ENCODE data around the gene MAP2K1. TPM values are rescaled to one million over a fixed set of nuclear protein-coding genes. Genes with fewer than 3 reads are reported as not detected.

MAP2K1 gene
- total RNA-seq, 1 donor from 2014 or later = 21.2 TPM

GRCh38 chr15:66387163-66388042 is 691 bp downstream of the MAP2K1 start:
- Histone ChIP-seq H3K36me3 (no peaks in the 10 kb centered on the region), H3K27ac (peak overlapping the region; percentile 88 to 99), H3K9me3 (no peaks in the 10 kb centered on the region), H3K4me3 (peak overlapping the region; percentile 53 to 99), H3K4me1 (peaks cover 6 to 12% of the 10 kb centered on the region in 2 donors), H3K27me3 (no peaks in the 10 kb centered on the region)
- DNase-seq (ENCODE audit: low spot score in 2 of 2) = peak; percentile 30 to 81
- TF ChIP-seq CTCF (IDR thresholded peaks at IDR 0.05) = peak in 2 of 3 experiments; percentile 3 to 20
- intact Hi-C loops (cut with DNase I) = loop anchor here (2.0 to 10.0 kb wide), 2 partner anchors 117 to 467 kb away; partner anchors contain the start of genes RPL4 and ZWILCH

GRCh38 chr15:66388043-66388363 is 1.3 kb downstream of the MAP2K1 start:
- Histone ChIP-seq H3K4me1 (peaks cover 6 to 12% of the 10 kb centered on the region in 2 donors), H3K27me3 (no peaks in the 10 kb centered on the region), H3K4me3 (peak overlapping the region; percentile 53 to 99), H3K27ac (peak overlapping the region; percentile 88 to 99), H3K9me3 (no peaks in the 10 kb centered on the region), H3K36me3 (no peaks in the 10 kb centered on the region)
- no peak for DNase-seq (ENCODE audit: low spot score in 2 of 2)
- TF ChIP-seq CTCF (IDR thresholded peaks at IDR 0.05) = peak in 1 of 3 experiments; percentile 2
- intact Hi-C loops (cut with DNase I) = loop anchor here (10.0 kb wide), 1 partner anchor 467 kb away; no protein-coding TSS in a partner anchor

- no peak for TF ChIP-seq CTCF (IDR thresholded peaks at IDR 0.05)
- no peaks in the 10 kb centered on the region for H3K9me3 ChIP-seq
- peaks cover 6 to 12% of the 10 kb centered on the region in 2 donors for H3K4me1 ChIP-seq
- H3K27me3 ChIP-seq = no peaks in the 10 kb centered on the region
- H3K36me3 ChIP-seq = no peaks in the 10 kb centered on the region
- intact Hi-C loops (cut with DNase I) = loop anchor here (10.0 kb wide), 1 partner anchor 466 kb away; no protein-coding TSS in a partner anchor
- H3K4me3 ChIP-seq = peak overlapping the region in 1 of 2 donors; percentile 99
- no peak overlapping the region for H3K27ac ChIP-seq
- no peak for DNase-seq (ENCODE audit: low spot score in 2 of 2)
Observed at GRCh38 chr15:66388576-66388975, 1.9 kb downstream of the MAP2K1 start.

DNA sequence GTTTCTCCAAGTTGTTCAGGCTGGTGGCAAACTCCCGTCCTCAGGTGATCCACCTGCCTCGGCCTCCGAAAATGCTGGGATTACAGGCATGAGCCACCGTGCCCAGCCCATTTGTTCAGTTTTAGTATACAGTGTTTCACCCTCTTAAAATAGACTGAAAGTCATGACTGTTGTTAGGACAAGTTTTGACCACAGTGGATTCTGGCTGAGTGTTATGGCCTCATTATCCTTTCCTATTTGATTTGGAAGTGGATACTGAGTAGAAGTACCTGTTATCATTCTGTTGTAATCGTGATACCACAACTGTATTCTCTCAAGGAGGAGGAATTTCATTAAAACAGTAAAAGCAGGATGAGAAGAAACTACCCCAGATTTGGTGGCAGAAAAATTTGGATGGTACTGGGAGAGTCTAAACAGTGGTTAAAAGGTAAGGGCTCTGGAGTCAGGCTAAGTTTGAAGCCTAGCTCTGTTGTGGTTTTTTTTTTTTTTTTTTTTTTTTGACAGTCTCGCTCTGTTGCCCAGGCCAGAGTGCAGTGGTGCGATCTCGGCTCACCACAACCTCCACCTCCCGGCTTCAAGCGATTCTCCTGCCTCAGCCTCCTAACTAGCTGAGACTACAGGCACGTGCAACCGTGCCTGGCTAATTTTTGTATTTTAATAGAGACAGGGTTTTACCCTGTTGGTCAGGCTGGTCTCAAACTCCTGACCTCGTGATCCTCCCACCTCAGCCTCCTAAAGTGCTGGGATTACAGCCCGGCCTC is 2.6 kb downstream of the MAP2K1 start:
- no peak for TF ChIP-seq CTCF (IDR thresholded peaks at IDR 0.05)
- peaks cover 6 to 12% of the 10 kb centered on the region in 2 donors for H3K4me1 ChIP-seq
- intact Hi-C loops (cut with DNase I) = loop anchor here (10.0 kb wide), 1 partner anchor 466 kb away; no protein-coding TSS in a partner anchor

DNA sequence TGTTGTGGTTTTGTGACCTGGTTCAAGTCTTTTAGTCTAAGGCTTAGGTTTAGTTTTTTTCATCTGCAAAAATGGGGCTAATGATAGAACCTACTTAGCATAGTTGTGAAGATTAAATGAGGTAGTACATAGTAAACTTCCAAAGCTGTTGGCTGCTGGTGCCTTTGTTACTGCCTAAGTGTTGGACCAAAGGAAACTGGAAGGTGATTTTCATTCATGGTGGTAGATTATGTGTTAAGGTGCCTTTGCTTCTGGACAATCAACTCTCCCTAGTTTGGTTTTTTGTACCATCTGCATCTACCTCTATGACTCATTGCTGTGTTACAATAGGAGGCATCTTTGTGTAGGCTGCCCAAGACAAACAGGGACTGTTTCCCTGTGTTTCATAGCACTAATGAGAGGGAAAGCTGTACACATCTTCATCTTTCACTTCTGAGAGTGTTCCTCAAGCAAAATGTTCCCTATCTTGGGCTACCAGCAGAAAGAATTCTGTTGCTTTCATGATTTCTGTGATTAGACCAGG is 3.2 kb downstream of the MAP2K1 start:
- Histone ChIP-seq H3K4me3 (no peak overlapping the region), H3K27me3 (no peaks in the 10 kb centered on the region), H3K9me3 (no peaks in the 10 kb centered on the region), H3K36me3 (no peaks in the 10 kb centered on the region), H3K27ac (no peak overlapping the region), H3K4me1 (peaks cover 6 to 12% of the 10 kb centered on the region in 2 donors)
- intact Hi-C loops (cut with DNase I) = loop anchor here (10.0 kb wide), 1 partner anchor 465 kb away; no protein-coding TSS in a partner anchor
- no peak for DNase-seq (ENCODE audit: low spot score in 2 of 2)
- no peak for TF ChIP-seq CTCF (IDR thresholded peaks at IDR 0.05)

More for the DNA sequence above, 2.6 kb downstream of the MAP2K1 start:
- Histone ChIP-seq H3K9me3 (no peaks in the 10 kb centered on the region), H3K27ac (no peak overlapping the region), H3K36me3 (no peaks in the 10 kb centered on the region), H3K4me3 (no peak overlapping the region), H3K27me3 (no peaks in the 10 kb centered on the region)
- no peak for DNase-seq (ENCODE audit: low spot score in 2 of 2)

Measured in ascending aorta (tissue), 2 donors.